ENCODE data around the gene ARHGEF12.

ARHGEF12 gene

GRCh38 chr11:120343429-120343828 lies 7.2 kb downstream of the ARHGEF12 start:
- DNase-seq, result no peak

DNA sequence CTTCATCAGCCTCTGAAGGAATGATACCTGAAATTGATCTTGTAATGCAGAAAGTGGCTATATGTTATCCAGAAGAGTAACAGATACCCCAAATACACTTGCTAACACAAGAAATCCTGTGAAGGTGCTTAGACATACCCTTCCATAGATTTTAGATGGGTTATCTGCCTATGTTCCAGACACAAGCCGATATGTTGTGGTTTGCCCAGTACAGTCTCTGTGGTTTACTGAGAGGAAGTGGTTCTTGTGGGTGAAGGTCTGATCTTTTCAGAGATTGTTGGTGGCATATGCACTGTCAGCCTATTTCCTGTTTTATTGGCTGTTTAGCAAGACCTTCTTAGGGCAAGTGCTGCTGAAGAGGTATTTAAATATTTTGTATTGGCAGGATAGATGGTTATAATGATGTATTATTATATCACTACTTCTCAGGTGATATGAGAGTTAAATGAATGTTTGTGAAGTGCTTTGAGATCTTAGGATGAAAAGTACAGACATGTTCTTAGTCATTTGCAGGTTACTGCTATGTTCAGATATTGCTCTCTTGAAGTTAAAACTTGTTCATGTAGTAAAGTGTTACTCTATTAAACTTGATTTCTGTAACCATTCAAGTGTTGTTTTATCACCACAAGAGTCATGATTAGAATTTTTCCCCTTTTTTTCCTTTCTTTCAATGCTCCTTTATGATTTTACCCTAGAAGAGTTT lies 8.2 kb downstream of the ARHGEF12 start:
- DNase-seq, result no peak

- DNase-seq, result no peak
Observed at GRCh38 chr11:120346233-120346632, 10.0 kb downstream of the ARHGEF12 start.

GRCh38 chr11:120350637-120351036 lies 14.4 kb downstream of the ARHGEF12 start:
- no peak for DNase-seq

- DNase-seq, result no peak
Observed at GRCh38 chr11:120352405-120352804, 16.2 kb downstream of the ARHGEF12 start.

- DNase-seq, result no peak
Observed at GRCh38 chr11:120354068-120354467, 17.9 kb downstream of the ARHGEF12 start.

GRCh38 chr11:120354779-120355178 lies 18.6 kb downstream of the ARHGEF12 start:
- no peak for DNase-seq

DNA sequence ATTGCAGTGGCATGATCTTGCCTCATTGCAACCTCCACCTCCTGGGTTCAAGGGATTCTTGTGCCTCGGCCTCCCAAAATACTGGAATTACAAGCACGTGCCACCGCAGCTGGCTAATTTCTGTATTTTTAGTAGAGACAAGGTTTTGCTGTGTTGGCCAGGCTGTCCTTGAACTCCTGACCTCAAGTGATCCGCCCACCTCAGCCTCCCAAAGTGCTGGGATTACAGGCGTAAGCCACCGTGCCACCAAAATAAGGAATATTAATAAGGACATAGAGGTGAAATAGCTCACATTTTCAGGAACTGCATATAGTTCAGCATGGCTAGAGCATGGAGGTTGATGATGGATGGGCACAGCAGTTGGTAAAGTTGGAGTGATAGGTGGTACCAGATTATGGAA lies 21.4 kb downstream of the ARHGEF12 start:
- DNase-seq, result no peak

DNA sequence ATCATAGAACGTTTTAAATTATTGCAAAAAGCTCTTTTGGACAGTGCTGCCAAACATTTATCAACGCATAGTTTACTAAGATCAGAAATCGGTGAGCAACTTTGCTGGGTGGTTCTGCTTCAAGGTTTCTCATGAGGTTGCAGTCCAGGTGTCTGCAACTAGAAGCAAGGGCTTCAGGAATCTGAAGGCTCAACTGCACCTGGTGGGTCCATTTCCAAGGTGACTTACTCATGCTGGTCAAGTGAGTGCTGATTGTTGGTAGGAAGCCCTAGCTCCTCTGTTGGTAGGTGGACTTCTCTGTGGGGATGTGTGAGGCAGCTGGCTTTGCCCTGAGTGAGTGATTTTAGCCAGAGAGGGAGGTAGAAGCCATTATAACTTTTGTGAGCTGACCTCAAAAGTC lies 22.5 kb downstream of the ARHGEF12 start:
- DNase-seq, result no peak

DNA sequence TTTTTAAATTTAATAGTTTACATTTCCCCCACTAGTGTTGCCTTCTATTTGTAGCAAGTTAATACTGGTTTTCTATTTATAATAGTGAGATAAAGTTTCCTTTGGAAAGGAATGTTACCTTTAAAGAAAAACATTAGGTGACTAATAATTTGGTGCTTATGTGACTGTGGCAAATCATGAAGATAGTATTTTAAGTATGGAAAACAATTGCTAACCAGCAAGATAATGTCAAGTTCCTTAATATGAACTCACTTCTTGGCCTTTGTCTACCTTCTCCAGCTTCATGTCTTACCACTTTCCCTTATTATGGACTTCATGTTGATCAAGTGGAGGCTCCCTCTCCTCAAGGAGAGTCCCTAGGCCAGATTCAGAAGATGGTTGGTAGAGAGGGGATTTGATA lies 27.2 kb downstream of the ARHGEF12 start:
- no peak for DNase-seq

- no peak for DNase-seq
Observed at GRCh38 chr11:120365512-120365911, 29.3 kb downstream of the ARHGEF12 start.

GRCh38 chr11:120372296-120372695 lies 36.1 kb downstream of the ARHGEF12 start:
- DNase-seq, result no peak

DNA sequence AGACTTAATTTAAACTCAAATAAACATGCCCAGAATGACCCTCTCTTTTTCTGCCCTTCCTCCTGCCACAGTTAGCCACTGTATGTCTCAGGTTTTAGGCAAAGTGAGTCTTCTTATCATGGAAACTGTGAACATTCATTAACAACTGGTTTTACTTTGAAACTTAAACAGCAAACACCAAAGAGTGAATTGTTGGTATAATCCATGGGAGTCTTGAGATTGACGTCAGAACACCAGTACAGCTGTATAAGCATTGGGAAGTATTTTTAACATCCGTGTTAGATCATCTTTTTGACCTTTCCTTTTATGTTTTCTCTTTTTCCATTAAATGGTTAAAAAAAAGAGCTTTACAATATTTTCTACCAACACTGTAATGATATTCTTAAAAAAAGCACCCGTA lies 38.9 kb downstream of the ARHGEF12 start:
- DNase-seq, result no peak

DNA sequence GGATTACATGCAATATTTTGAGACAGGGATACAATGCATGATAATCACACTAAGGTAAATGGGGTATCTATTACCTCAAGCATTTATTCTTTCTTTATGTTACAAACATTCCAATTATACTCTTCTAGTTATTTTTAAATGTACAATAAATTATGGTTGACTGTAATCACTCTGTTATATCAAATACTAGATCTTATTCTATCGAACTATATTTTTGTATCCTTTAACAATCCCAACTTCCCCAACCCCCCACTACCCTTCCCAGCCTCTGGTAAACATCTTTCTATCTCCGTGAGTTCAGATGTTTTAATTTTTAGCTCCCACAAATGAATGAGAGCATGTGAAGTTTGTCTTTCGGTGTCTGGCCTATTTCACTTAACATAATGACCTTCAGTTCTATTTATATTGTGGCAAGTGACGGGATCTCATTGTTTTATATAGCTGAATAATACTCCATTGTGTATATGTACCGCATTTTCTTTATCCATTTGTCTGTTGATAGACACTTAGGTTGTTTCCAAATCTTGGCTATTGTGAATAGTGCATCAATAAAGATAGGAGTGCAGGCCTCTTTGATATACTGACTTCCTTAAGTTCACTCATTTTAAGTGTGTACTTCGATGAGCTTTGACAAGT lies 40.5 kb downstream of the ARHGEF12 start:
- no peak for DNase-seq

GRCh38 chr11:120378474-120378873 lies 42.3 kb downstream of the ARHGEF12 start:
- DNase-seq, result no peak

DNA sequence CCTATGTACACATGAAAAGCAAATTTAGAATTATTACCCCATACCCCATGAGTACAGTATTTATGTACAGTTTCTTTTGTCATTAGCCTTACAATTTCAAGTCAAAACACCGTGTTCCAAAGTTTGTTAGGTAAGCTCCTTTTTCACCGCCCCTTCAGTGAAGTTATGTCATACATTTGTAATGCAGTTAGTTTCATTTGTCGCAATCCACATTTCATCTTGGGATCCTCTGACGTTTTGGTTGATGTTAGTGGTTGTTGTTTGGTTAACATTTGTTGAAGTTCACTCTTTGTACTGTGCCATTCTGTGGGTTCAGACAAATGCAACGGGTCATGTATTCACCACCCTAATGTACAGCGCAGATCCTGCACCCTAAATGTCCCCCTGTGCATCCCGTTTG lies 45.2 kb downstream of the ARHGEF12 start:
- DNase-seq, result no peak

DNA sequence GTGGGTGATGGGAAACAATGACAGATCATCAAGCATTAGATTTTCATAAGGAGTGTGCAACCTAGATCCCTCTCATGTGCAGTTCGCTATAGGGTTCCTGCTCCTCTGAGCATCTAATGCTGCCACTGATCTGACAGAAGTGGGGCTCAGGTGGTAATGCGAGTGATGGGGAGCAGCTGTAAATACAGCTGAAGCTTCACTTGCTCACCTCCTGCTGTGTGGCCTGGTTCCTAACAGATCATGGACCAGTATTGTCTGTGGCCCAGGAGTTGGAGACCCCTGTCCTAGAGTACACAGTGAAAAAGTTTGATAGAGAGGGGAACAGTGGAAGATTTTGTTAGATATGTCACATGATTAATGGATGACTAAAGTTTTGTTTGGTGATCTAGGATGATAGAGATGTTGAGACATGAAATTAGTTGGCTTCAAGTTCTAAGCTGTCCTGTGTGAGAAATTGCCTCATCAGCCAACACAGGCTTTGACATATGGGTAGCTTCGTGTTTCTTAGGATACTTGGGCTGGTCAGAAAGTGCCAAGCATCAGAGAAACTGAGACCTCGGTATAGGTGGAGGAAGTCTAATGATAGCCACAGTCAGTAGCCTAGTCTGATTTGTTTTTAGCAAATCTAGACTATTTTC lies 47.4 kb downstream of the ARHGEF12 start:
- DNase-seq, result no peak

DNA sequence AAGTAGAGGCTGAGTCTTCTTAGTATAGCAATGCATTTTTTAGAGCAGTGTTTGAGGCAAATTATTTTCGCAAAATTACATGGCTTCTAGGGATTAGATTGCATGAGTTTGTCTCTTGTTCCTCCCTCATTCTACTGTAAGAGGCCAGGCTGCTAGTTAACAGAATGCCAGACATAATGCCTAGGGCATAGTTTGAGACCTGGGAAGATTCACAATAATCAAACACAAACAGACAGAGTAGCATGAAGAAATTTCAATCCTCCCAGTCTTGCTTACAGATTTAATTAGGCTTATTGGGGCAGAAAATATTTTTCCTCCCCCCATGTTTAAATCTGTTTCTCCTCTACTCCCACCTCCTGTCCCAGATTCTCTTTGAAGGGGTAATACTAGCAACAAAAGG lies 48.3 kb downstream of the ARHGEF12 start:
- DNase-seq, result no peak

- peak in 1 of 2 donors; percentile 31 for DNase-seq
Observed at GRCh38 chr11:120385110-120385509, 48.9 kb downstream of the ARHGEF12 start.

DNA sequence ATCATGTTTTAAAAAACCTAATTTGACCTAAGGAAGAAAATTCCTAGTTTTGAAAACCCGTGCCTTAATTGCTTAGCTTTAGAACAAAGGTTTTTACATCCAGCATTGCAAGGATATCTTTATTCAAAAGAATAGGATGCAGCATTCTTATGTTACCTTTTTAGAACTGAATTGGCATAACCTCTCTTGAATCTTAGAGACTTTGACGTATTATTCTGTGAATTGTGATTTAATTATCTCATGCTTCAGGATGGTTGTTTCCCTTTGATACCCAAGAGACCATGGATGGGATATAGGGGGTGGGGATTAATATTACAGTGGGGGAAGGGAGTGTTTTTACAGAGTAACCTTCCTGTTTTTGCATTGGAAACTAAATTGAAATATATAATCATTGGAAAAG lies 49.4 kb downstream of the ARHGEF12 start:
- no peak for DNase-seq

- no peak for DNase-seq
Observed at GRCh38 chr11:120386318-120386717, 50.1 kb downstream of the ARHGEF12 start.

GRCh38 chr11:120386774-120387371 lies 50.7 kb downstream of the ARHGEF12 start:
- no peak for DNase-seq

- no peak for DNase-seq
Observed at GRCh38 chr11:120388261-120388660, 52.0 kb downstream of the ARHGEF12 start.

All from hippocampal formation (tissue), 2 donors.